Body of pancreas (tissue), 4 donors: ENCODE results near the gene DPH6. TPM values are rescaled to one million over a fixed set of nuclear protein-coding genes. Genes with fewer than 3 reads are reported as not detected.

Experiments used
- ATAC-seq: fragments of 150-250 bp; one replicate; pipeline ENCODE4 v1.9.1; 2016
- DNase-seq, 4 donors: peaks; one replicate each; pipeline ENCODE4 v3.0.0-alpha.2; 2019
- H3K27ac ChIP-seq, 4 donors: fragments of 200-600 bp; sonication (generic); 1 replicate in 3 of 4; 2 replicates in 1 of 4; pipeline versions ENCODE4 v1.5.1 to v1.6.1; 2016 to 2019; ENCODE audit warnings: mild to moderate bottlenecking in 1 of 4, mixed read lengths in 1 of 4, moderate library complexity in 1 of 4
- H3K27me3 ChIP-seq, 2 donors: fragments of 200-600 bp; sonication (generic); one replicate each; pipeline ENCODE4 v1.6.0; 2016; ENCODE audit warnings: mild to moderate bottlenecking in 1 of 2
- H3K36me3 ChIP-seq, 2 donors: fragments of 200-600 bp; sonication (generic); replicated peaks in 1 of 2; 2 replicates each; pipeline ENCODE4 v1.5.1; 2016; ENCODE audit warnings: low read depth in 2 of 2; ENCODE audit not compliant: insufficient read depth in 1 of 2
- H3K4me1 ChIP-seq: fragments of 200-600 bp; sonication (generic); one replicate; pipeline ENCODE4 v1.6.0; 2016
- H3K4me3 ChIP-seq, 2 donors: fragments of 200-600 bp; sonication (generic); 1 replicate in 1 of 2; 2 replicates in 1 of 2; pipeline ENCODE4 v1.5.1; 2016 to 2019
- H3K9me3 ChIP-seq, 3 donors: fragments of 200-600 bp; sonication (generic); 1 replicate in 2 of 3; 2 replicates in 1 of 3; pipeline ENCODE4 v1.5.1; 2016
- CTCF ChIP-seq, 7 experiments: fragments of 450-650 bp in 4 of 7; fragments of 200-600 bp in 3 of 7; sonication (generic) in 3 of 7; IDR thresholded peaks; one replicate each; pipeline ENCODE4 v1.5.1; 2016 to 2019; ENCODE audit warnings: antibody characterized with exemption in 7 of 7
- POLR2A ChIP-seq, 3 donors: fragments of 450-650 bp; IDR thresholded peaks; one replicate each; pipeline ENCODE4 v1.6.1; 2016; ENCODE audit warnings: antibody characterized with exemption in 3 of 3, mild to moderate bottlenecking in 2 of 3
- WGBS, 2 donors: methylation state at CpG; one replicate each; pipeline ENCODE4 v1.1.5; 2017; 5-methylcytosine and 5-hydroxymethylcytosine counted together
- intact Hi-C: fragments of 100-400 bp; cut with DNase I; formaldehyde crosslinking; loops from one replicate; pipeline ENCODE4 v1.15.1; 2023
- total RNA-seq, 2 donors: library from RNA; depleted of rRNA; stranded (reverse); fragments of >200 nt; gene quantifications; one replicate each; pipeline ENCODE4 v1.1.0, GENCODE V29; 2016

Gene DPH6
- total RNA-seq, 2 donors from 2014 or later, result 10.9 to 18.9 TPM

- H3K27me3 ChIP-seq, result no peaks in the 10 kb centered on the region
- H3K9me3 ChIP-seq, result no peaks in the 10 kb centered on the region
- no peak overlapping the region for H3K4me3 ChIP-seq
- ATAC-seq (no peak), DNase-seq (no peak)
- H3K36me3 ChIP-seq, result no peaks in the 10 kb centered on the region
- no peaks in the 10 kb centered on the region for H3K4me1 ChIP-seq
- TF ChIP-seq POLR2A (IDR thresholded peaks at IDR 0.05) (no peak), CTCF (IDR thresholded peaks at IDR 0.05) (no peak)
- H3K27ac ChIP-seq, result no peak overlapping the region
- intact Hi-C loops, result no loop called here
Measured at GRCh38 chr15:35430301-35430700, 115.7 kb downstream of the DPH6 start.

GRCh38 chr15:35427496-35427895 is 118.5 kb downstream of the DPH6 start:
- no peak for ATAC-seq
- Histone ChIP-seq H3K4me3 (no peak overlapping the region), H3K27ac (no peak overlapping the region), H3K36me3 (no peaks in the 10 kb centered on the region), H3K9me3 (peaks cover 0 to 4% (median 0%) of the 10 kb centered on the region in 3 donors), H3K4me1 (no peaks in the 10 kb centered on the region), H3K27me3 (no peaks in the 10 kb centered on the region)
- intact Hi-C loops, result no loop called here
- no peak for DNase-seq
- TF ChIP-seq CTCF (IDR thresholded peaks at IDR 0.05) (no peak), POLR2A (IDR thresholded peaks at IDR 0.05) (no peak)

- Histone ChIP-seq H3K36me3 (no peaks in the 10 kb centered on the region), H3K4me1 (no peaks in the 10 kb centered on the region), H3K27me3 (no peaks in the 10 kb centered on the region), H3K27ac (no peak overlapping the region), H3K4me3 (no peak overlapping the region), H3K9me3 (peaks cover 0 to 4% (median 0%) of the 10 kb centered on the region in 3 donors)
- no peak for TF ChIP-seq CTCF (IDR thresholded peaks at IDR 0.05)
- TF ChIP-seq POLR2A (IDR thresholded peaks at IDR 0.05), result no peak
- WGBS, 2 donors, result 71 to 80% methylated on average over 3 of the region's 3 CpGs
- DNase-seq (no peak), ATAC-seq (no peak)
- intact Hi-C loops, result no loop called here
Measured at GRCh38 chr15:35427091-35427490, 118.9 kb downstream of the DPH6 start.

GRCh38 chr15:35410775-35411174 is 135.2 kb downstream of the DPH6 start:
- no peaks in the 10 kb centered on the region for H3K9me3 ChIP-seq
- 91 to 96% methylated on average over 1 of the region's 1 CpG for WGBS, 2 donors
- H3K36me3 ChIP-seq, result no peaks in the 10 kb centered on the region
- no peak overlapping the region for H3K27ac ChIP-seq
- ATAC-seq (no peak), DNase-seq (no peak)
- no peak overlapping the region for H3K4me3 ChIP-seq
- TF ChIP-seq POLR2A (IDR thresholded peaks at IDR 0.05) (no peak), CTCF (IDR thresholded peaks at IDR 0.05) (no peak)
- no peaks in the 10 kb centered on the region for H3K4me1 ChIP-seq
- intact Hi-C loops, result no loop called here
- H3K27me3 ChIP-seq, result no peaks in the 10 kb centered on the region

- TF ChIP-seq POLR2A (IDR thresholded peaks at IDR 0.05) (no peak), CTCF (IDR thresholded peaks at IDR 0.05) (no peak)
- no peak overlapping the region for H3K4me3 ChIP-seq
- no peaks in the 10 kb centered on the region for H3K27me3 ChIP-seq
- 91 to 97% methylated on average over 3 of the region's 3 CpGs for WGBS, 2 donors
- DNase-seq (no peak), ATAC-seq (no peak)
- no peaks in the 10 kb centered on the region for H3K4me1 ChIP-seq
- intact Hi-C loops, result no loop called here
- H3K36me3 ChIP-seq, result no peaks in the 10 kb centered on the region
- H3K27ac ChIP-seq, result no peak overlapping the region
- no peaks in the 10 kb centered on the region for H3K9me3 ChIP-seq
Measured at GRCh38 chr15:35399901-35400300, 146.1 kb downstream of the DPH6 start.
